Body of pancreas (tissue), 4 donors: ENCODE measurements around the gene DNAH2.

ENCODE experiments used
- CTCF ChIP-seq, 7 experiments: fragments of 450-650 bp in 4 of 7; fragments of 200-600 bp in 3 of 7; sonication (generic) in 3 of 7; IDR thresholded peaks; one replicate each; pipeline ENCODE4 v1.5.1; 2016 to 2019; ENCODE audit warnings: antibody characterized with exemption in 7 of 7
- POLR2A ChIP-seq, 3 donors: fragments of 450-650 bp; IDR thresholded peaks; one replicate each; pipeline ENCODE4 v1.6.1; 2016; ENCODE audit warnings: antibody characterized with exemption in 3 of 3, mild to moderate bottlenecking in 2 of 3

GRCh38 chr17:7719661-7720060 is 2.1 kb downstream of the DNAH2 start:
- TF ChIP-seq CTCF (IDR thresholded peaks at IDR 0.05) (no peak), POLR2A (IDR thresholded peaks at IDR 0.05) (no peak)
